Spinal cord (tissue), 10 donors: ENCODE data around the gene PCDH7. TPM values are rescaled to one million over a fixed set of nuclear protein-coding genes. Genes with fewer than 3 reads are reported as not detected.
A peak's percentile ranks its signal among the peaks of the same experiment; 100 is the strongest.

Experiments used
- DNase-seq, 6 donors: peaks; one replicate each; pipeline versions ENCODE4 v3.0.0 to v3.0.0-alpha.2; 2013 to 2015; ENCODE audit warnings: low spot score in 6 of 6, low read depth in 4 of 6
- H3K27ac ChIP-seq: one replicate; pipeline ENCODE4 v1.5.1; 2013; ENCODE audit warnings: low read depth, low read length, control low read depth
- H3K27me3 ChIP-seq: one replicate; pipeline ENCODE4 v1.6.1; 2013; ENCODE audit warnings: low read length; ENCODE audit not compliant: control insufficient read depth, insufficient read depth
- H3K36me3 ChIP-seq: one replicate; pipeline ENCODE4 v1.6.1; 2013; ENCODE audit warnings: low read length; ENCODE audit not compliant: control insufficient read depth, insufficient read depth
- H3K4me1 ChIP-seq: one replicate; pipeline ENCODE4 v1.6.1; 2013; ENCODE audit warnings: low read length; ENCODE audit not compliant: control insufficient read depth, insufficient read depth
- H3K4me3 ChIP-seq: one replicate; pipeline ENCODE4 v1.5.1; 2013; ENCODE audit warnings: low read depth, low read length, control low read depth
- H3K9me3 ChIP-seq: one replicate; pipeline ENCODE4 v1.6.1; 2013; ENCODE audit warnings: low read length; ENCODE audit not compliant: control insufficient read depth, insufficient read depth
- WGBS: methylation state at CpG from one replicate; pipeline ENCODE4 v1.1.5; 2013; ENCODE audit warnings: missing lambda C conversion rate; ENCODE audit not compliant: insufficient coverage; 5-methylcytosine and 5-hydroxymethylcytosine counted together
- polyA plus RNA-seq, 2 donors: library from polyadenylated mRNA; unstranded; fragments of 120-200 nt; gene quantifications; one replicate each; pipeline ENCODE4 v1.2.1, GENCODE V29; 2013; ENCODE audit not compliant: insufficient read length in 2 of 2
- total RNA-seq, 2 donors: library from RNA; depleted of rRNA in 1 of 2; stranded (reverse); fragments of 120-200 nt in 1 of 2; fragments of >200 nt in 1 of 2; gene quantifications; one replicate each; pipeline versions ENCODE4 v1.2.3 to v1.2.4, GENCODE V29; 2013 to 2014
- donor health status: healthy.

PCDH7 gene
- total and polyA plus RNA-seq, 4 donors = 57.0 to 140 (median 83.1) TPM

GRCh38 chr4:30724247-30724646 is 4.1 kb downstream of the PCDH7 start:
- H3K4me3 ChIP-seq = peak overlapping the region; percentile 73
- peaks cover 28% of the 10 kb centered on the region for H3K4me1 ChIP-seq
- no peaks in the 10 kb centered on the region for H3K36me3 ChIP-seq
- H3K9me3 ChIP-seq = no peaks in the 10 kb centered on the region
- peak in 2 of 6 donors; percentile 21 to 44 for DNase-seq
- H3K27me3 ChIP-seq = peaks cover 3% of the 10 kb centered on the region
- no peak overlapping the region for H3K27ac ChIP-seq
- 27% methylated on average over 3 of the region's 4 CpGs for WGBS

GRCh38 chr4:30725562-30725961 is 5.4 kb downstream of the PCDH7 start:
- no peaks in the 10 kb centered on the region for H3K36me3 ChIP-seq
- DNase-seq = no peak
- peak overlapping the region; percentile 73 for H3K4me3 ChIP-seq

GRCh38 chr4:30726090-30726675 is 6.0 kb downstream of the PCDH7 start:
- peaks cover 3% of the 10 kb centered on the region for H3K27me3 ChIP-seq
- DNase-seq = peak in 1 of 6 donors; percentile 43
- H3K4me3 ChIP-seq = peak overlapping the region; percentile 73
- no peak overlapping the region for H3K27ac ChIP-seq
- WGBS = no CpG with 5 or more reads among the region's 2 CpGs
- peaks cover 15% of the 10 kb centered on the region for H3K4me1 ChIP-seq
- no peaks in the 10 kb centered on the region for H3K9me3 ChIP-seq
- no peaks in the 10 kb centered on the region for H3K36me3 ChIP-seq

More at GRCh38 chr4:30725562-30725961, 5.4 kb downstream of the PCDH7 start:
- H3K27ac ChIP-seq = no peak overlapping the region
- H3K9me3 ChIP-seq = no peaks in the 10 kb centered on the region
- H3K27me3 ChIP-seq = peaks cover 3% of the 10 kb centered on the region
- H3K4me1 ChIP-seq = peaks cover 20% of the 10 kb centered on the region
- no CpG with 5 or more reads among the region's 2 CpGs for WGBS

GRCh38 chr4:30727409-30727808 is 7.2 kb downstream of the PCDH7 start:
- no CpG with 5 or more reads among the region's 2 CpGs for WGBS
- H3K4me3 ChIP-seq = peak overlapping the region; percentile 73
- H3K9me3 ChIP-seq = no peaks in the 10 kb centered on the region

GRCh38 chr4:30728311-30728710 is 8.1 kb downstream of the PCDH7 start:
- no peak overlapping the region for H3K27ac ChIP-seq
- no peaks in the 10 kb centered on the region for H3K36me3 ChIP-seq
- no peaks in the 10 kb centered on the region for H3K9me3 ChIP-seq
- no peaks in the 10 kb centered on the region for H3K27me3 ChIP-seq
- DNase-seq = no peak
- no CpG with 5 or more reads among the region's 2 CpGs for WGBS
- H3K4me1 ChIP-seq = no peaks in the 10 kb centered on the region
- H3K4me3 ChIP-seq = no peak overlapping the region

More at GRCh38 chr4:30727409-30727808, 7.2 kb downstream of the PCDH7 start:
- DNase-seq = peak in 1 of 6 donors; percentile 34
- Histone ChIP-seq H3K27ac (no peak overlapping the region), H3K36me3 (no peaks in the 10 kb centered on the region), H3K27me3 (peaks cover 2% of the 10 kb centered on the region), H3K4me1 (peaks cover 6% of the 10 kb centered on the region)

- Histone ChIP-seq H3K9me3 (no peaks in the 10 kb centered on the region), H3K4me1 (no peaks in the 10 kb centered on the region), H3K36me3 (no peaks in the 10 kb centered on the region), H3K4me3 (no peak overlapping the region), H3K27me3 (no peaks in the 10 kb centered on the region), H3K27ac (no peak overlapping the region)
- WGBS = no CpG with 5 or more reads among the region's 3 CpGs
- no peak for DNase-seq
Observed at GRCh38 chr4:30743897-30744296, 23.7 kb downstream of the PCDH7 start.

- DNase-seq = no peak
- no peaks in the 10 kb centered on the region for H3K4me1 ChIP-seq
- no peaks in the 10 kb centered on the region for H3K27me3 ChIP-seq
- H3K27ac ChIP-seq = no peak overlapping the region
- no peaks in the 10 kb centered on the region for H3K36me3 ChIP-seq
- no peak overlapping the region for H3K4me3 ChIP-seq
- no peaks in the 10 kb centered on the region for H3K9me3 ChIP-seq
Observed at GRCh38 chr4:30744386-30744785, 24.2 kb downstream of the PCDH7 start.

- no peak overlapping the region for H3K4me3 ChIP-seq
- no peaks in the 10 kb centered on the region for H3K27me3 ChIP-seq
- no peaks in the 10 kb centered on the region for H3K4me1 ChIP-seq
- WGBS = no CpG with 5 or more reads among the region's 4 CpGs
- DNase-seq = no peak
- no peaks in the 10 kb centered on the region for H3K36me3 ChIP-seq
- H3K27ac ChIP-seq = no peak overlapping the region
- no peaks in the 10 kb centered on the region for H3K9me3 ChIP-seq
Observed at GRCh38 chr4:30744957-30745640, 24.9 kb downstream of the PCDH7 start.

GRCh38 chr4:30746735-30747134 is 26.6 kb downstream of the PCDH7 start:
- Histone ChIP-seq H3K9me3 (no peaks in the 10 kb centered on the region), H3K36me3 (no peaks in the 10 kb centered on the region), H3K4me1 (no peaks in the 10 kb centered on the region), H3K4me3 (no peak overlapping the region), H3K27ac (no peak overlapping the region), H3K27me3 (no peaks in the 10 kb centered on the region)
- DNase-seq = no peak
- no CpG with 5 or more reads among the region's 1 CpG for WGBS

GRCh38 chr4:30753316-30753715 is 33.1 kb downstream of the PCDH7 start:
- no peak for DNase-seq
- no peak overlapping the region for H3K4me3 ChIP-seq
- H3K27ac ChIP-seq = no peak overlapping the region
- H3K36me3 ChIP-seq = peaks cover 3% of the 10 kb centered on the region
- no peaks in the 10 kb centered on the region for H3K9me3 ChIP-seq
- H3K27me3 ChIP-seq = no peaks in the 10 kb centered on the region
- 80% methylated on average over 2 of the region's 3 CpGs for WGBS
- H3K4me1 ChIP-seq = no peaks in the 10 kb centered on the region
